AG04449 (cell line): ENCODE measurements around the gene GPR176.

Experiments
- CTCF ChIA-PET: fragments of 350-600 bp; formaldehyde crosslinking; extraction: SDS; loops from one replicate; lab custom pipeline; 2021; ENCODE audit warnings: antibody characterized with exemption; lab: Yijun Ruan, JAX
- POLR2A ChIA-PET: fragments of 400-600, 350-600 bp; formaldehyde crosslinking; extraction: SDS; loops from one replicate; lab custom pipeline; 2020; ENCODE audit warnings: antibody characterized with exemption, inconsistent platforms; lab: Yijun Ruan, JAX
- DNase-seq: peaks from one replicate; pipeline ENCODE4 v3.0.0-alpha.2; 2010; ENCODE audit warnings: low read depth, low spot score
- H3K4me3 ChIP-seq: 2 replicates; pipeline ENCODE4 v1.5.1; 2011; ENCODE audit warnings: low read depth, mild to moderate bottlenecking, control low read depth, low read length
- TF ChIP-seq, protein P1 (sequence below): IDR thresholded peaks from one replicate; pipeline ENCODE4 v1.5.1; 2011; ENCODE audit warnings: mild to moderate bottlenecking, moderate library complexity, low read length, control low read depth, inconsistent platforms; ENCODE audit not compliant: insufficient read depth; ENCODE audit errors: missing control alignments

The GPR176 gene

DNA sequence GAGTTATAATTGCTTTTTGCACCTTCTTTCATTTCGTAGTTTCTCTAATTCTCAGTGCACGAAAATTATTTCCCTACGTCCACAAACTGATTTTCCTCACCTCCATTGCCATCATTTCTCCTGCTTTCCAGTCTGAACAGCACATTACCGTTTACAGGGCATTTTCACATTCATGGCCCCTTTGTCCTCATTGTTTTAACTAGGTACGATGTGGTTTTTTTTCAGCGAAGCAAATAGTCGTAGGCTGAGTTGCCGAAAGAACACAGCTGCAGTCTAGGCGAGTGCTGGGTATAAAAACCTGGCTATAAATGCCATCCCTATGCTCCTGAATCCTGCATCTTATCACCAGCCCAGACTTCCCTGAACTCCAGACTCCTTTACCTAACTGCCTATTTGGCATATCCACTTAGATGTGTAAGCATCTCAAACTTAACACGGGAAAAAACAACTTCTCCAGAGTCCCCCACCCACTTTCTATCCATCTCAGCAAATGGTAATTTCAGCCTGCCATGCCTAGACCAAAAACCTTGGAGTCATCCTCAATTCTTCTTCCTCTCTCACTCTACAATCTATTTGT, 136.7 kb downstream of the GPR176 start:
- DNase-seq = no peak

GRCh38 chr15:39782441-39783138, 137.5 kb downstream of the GPR176 start, which contains the start of gene FSIP1:
FSIP1 (minus strand) TSS chr15:39782841; CDS start chr15:39776524, 6,317 bp downstream.
- peak within 1 kb of the TSS; percentile 80 for H3K4me3 ChIP-seq
- TF ChIP-seq, protein P1, sequence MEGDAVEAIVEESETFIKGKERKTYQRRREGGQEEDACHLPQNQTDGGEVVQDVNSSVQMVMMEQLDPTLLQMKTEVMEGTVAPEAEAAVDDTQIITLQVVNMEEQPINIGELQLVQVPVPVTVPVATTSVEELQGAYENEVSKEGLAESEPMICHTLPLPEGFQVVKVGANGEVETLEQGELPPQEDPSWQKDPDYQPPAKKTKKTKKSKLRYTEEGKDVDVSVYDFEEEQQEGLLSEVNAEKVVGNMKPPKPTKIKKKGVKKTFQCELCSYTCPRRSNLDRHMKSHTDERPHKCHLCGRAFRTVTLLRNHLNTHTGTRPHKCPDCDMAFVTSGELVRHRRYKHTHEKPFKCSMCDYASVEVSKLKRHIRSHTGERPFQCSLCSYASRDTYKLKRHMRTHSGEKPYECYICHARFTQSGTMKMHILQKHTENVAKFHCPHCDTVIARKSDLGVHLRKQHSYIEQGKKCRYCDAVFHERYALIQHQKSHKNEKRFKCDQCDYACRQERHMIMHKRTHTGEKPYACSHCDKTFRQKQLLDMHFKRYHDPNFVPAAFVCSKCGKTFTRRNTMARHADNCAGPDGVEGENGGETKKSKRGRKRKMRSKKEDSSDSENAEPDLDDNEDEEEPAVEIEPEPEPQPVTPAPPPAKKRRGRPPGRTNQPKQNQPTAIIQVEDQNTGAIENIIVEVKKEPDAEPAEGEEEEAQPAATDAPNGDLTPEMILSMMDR = no peak
- DNase-seq = peak; percentile 72
- POLR2A ChIA-PET = interaction anchor here (0.6 to 0.7 kb wide), 3 partner anchors 151 to 1068 kb away, joined by 3 read pairs; partner anchors contain the start of gene EIF2AK4
- CTCF ChIA-PET = interaction anchor here (1.1 to 2.1 kb wide), 5 partner anchors 10 to 98 kb away, joined by 3 to 9 read pairs (median 5); no protein-coding TSS in a partner anchor

More for the DNA sequence above, 136.7 kb downstream of the GPR176 start:
- H3K4me3 ChIP-seq = peak overlapping the region; percentile 80
- TF ChIP-seq, protein P1 = no peak
- ChIA-PET CTCF (interaction anchor here (1.1 to 2.1 kb wide), 5 partner anchors 10 to 99 kb away, joined by 3 to 9 read pairs (median 5); no protein-coding TSS in a partner anchor), POLR2A (no interaction called here)

- H3K4me3 ChIP-seq = peak overlapping the region; percentile 47
- TF ChIP-seq, protein P1 = no peak
- CTCF ChIA-PET = interaction anchor here (1.6 to 2.1 kb wide), 2 partner anchors 25 to 96 kb away, joined by 5 to 9 read pairs; no protein-coding TSS in a partner anchor
- POLR2A ChIA-PET = interaction anchor here (0.6 to 0.7 kb wide), 3 partner anchors 152 to 1067 kb away, joined by 3 read pairs; partner anchors contain the start of gene EIF2AK4
- DNase-seq = no peak
Measured at GRCh38 chr15:39781967-39782302, 138.1 kb downstream of the GPR176 start.

DNA sequence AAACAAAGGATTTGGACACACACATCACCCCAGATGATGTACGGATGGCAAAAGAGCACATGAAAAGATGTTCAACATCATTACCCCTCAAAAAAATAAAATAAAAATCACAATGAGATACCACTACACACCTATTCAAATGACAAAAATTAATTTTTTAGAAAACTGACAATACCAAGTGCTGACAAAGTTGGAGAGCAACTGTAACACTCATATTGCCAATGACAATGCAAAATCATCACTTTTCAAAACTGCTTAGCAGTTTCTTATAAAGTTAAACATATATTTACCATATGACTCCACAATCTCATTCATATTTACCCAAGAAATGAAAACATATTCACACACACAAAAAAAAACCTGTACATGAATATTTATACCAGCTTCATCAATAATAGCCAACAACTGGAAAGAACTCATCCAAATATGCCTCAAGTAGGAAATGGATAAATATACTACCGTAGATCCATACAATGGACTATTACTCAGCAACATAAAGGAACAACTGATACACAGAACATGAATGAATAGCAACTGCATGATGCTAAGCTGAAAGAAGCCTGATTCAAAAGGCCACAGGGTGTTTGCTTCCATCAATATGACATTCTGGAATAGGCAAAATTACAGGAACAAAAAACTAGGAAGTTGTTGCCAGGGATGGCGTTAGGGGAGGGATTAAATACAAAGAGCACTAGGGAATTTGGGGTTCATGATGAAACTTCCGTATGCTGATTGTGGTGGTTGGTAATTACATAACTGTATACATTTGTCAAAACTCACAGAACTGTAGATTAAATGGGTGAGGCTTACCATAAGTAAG, 138.7 kb downstream of the GPR176 start:
- POLR2A ChIA-PET = no interaction called here
- TF ChIP-seq, protein P1 = no peak
- no peak overlapping the region for H3K4me3 ChIP-seq
- no peak for DNase-seq
- CTCF ChIA-PET = no interaction called here

DNA sequence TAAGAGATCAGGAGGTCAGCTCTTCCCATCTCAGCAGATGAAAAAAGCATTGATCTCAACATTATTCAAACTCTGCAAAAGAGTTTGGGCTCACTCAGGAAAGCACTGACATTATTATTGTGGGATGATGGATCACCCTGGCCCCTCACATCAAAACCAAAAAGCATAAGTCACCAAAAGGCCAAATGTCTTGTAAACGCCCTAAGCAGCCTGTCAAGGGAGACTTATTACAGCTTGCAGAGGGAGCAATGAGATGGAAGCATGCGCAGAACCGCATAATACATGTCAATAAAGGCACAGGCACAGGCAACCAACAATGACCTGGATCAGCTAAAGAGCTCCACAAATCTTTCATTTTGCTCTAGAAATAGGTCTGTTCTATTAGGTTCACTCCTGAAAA, 142.0 kb downstream of the GPR176 start:
- TF ChIP-seq, protein P1 = no peak
- POLR2A ChIA-PET = interaction anchor here (0.5 kb wide), 1 partner anchor 426 kb away, joined by 3 read pairs; no protein-coding TSS in a partner anchor
- no peak for DNase-seq
- H3K4me3 ChIP-seq = no peak overlapping the region
- CTCF ChIA-PET = interaction anchor here (0.7 to 1.1 kb wide), 2 partner anchors 12 to 91 kb away, joined by 3 read pairs; no protein-coding TSS in a partner anchor
